ENCODE data around the gene VAC14.

Gene VAC14

GRCh38 chr16:70714581-70715054 lies 86.3 kb downstream of the VAC14 start:
- no peak for TF ChIP-seq POLR2AphosphoS5 (IDR thresholded peaks at IDR 0.05; ENCODE audit: borderline replicate concordance, low read depth, low read length)
- TF ChIP-seq FOXP2 (optimal IDR thresholded peaks at IDR 0.05; ENCODE audit: control extremely low read depth, extremely low read length, insufficient read depth) = no peak
- no peak overlapping the region for H3K9ac ChIP-seq (ENCODE audit: insufficient read length)
- no peaks in the 10 kb centered on the region for H3K9me3 ChIP-seq (ENCODE audit: low read depth, low read length)
- H3K27ac ChIP-seq = peak overlapping the region; percentile 71; the same call in 1 of the 2 replicates
- no peak overlapping the region for H3K4me3 ChIP-seq
- DNase-seq (ENCODE audit: low read depth, low spot score) = no peak
- H3K36me3 ChIP-seq (ENCODE audit: insufficient read depth, low read length) = no peaks in the 10 kb centered on the region

- no peaks in the 10 kb centered on the region for H3K36me3 ChIP-seq (ENCODE audit: insufficient read depth, low read length)
- peak overlapping the region; percentile 10; the same call in 1 of the 2 replicates for H3K27ac ChIP-seq
- H3K9me3 ChIP-seq (ENCODE audit: low read depth, low read length) = no peaks in the 10 kb centered on the region
- no peak overlapping the region for H3K9ac ChIP-seq (ENCODE audit: insufficient read length)
- no peak for TF ChIP-seq EZH2 (IDR thresholded peaks at IDR 0.05)
- TF ChIP-seq POLR2AphosphoS5 (IDR thresholded peaks at IDR 0.05; ENCODE audit: borderline replicate concordance, low read depth, low read length) = no peak
- TF ChIP-seq FOXP2 (optimal IDR thresholded peaks at IDR 0.05; ENCODE audit: control extremely low read depth, extremely low read length, insufficient read depth) = no peak
- DNase-seq (ENCODE audit: low read depth, low spot score) = no peak
- H3K4me3 ChIP-seq = no peak overlapping the region
Observed at GRCh38 chr16:70713824-70714223, 87.1 kb downstream of the VAC14 start.

GRCh38 chr16:70713342-70713741 lies 87.6 kb downstream of the VAC14 start:
- TF ChIP-seq FOXP2 (optimal IDR thresholded peaks at IDR 0.05; ENCODE audit: control extremely low read depth, extremely low read length, insufficient read depth) (no peak), EZH2 (IDR thresholded peaks at IDR 0.05) (no peak), POLR2AphosphoS5 (IDR thresholded peaks at IDR 0.05; ENCODE audit: borderline replicate concordance, low read depth, low read length) (no peak)
- Histone ChIP-seq H3K27ac (peak overlapping the region; percentile 10; the same call in 1 of the 2 replicates), H3K36me3 (ENCODE audit: insufficient read depth, low read length) (no peaks in the 10 kb centered on the region), H3K9ac (ENCODE audit: insufficient read length) (no peak overlapping the region), H3K9me3 (ENCODE audit: low read depth, low read length) (no peaks in the 10 kb centered on the region), H3K4me3 (no peak overlapping the region)
- DNase-seq (ENCODE audit: low read depth, low spot score) = no peak

- Histone ChIP-seq H3K4me3 (no peak overlapping the region), H3K36me3 (ENCODE audit: insufficient read depth, low read length) (no peaks in the 10 kb centered on the region), H3K27ac (peak overlapping the region; percentile 10; the same call in 1 of the 2 replicates), H3K9ac (ENCODE audit: insufficient read length) (no peak overlapping the region), H3K9me3 (ENCODE audit: low read depth, low read length) (no peaks in the 10 kb centered on the region)
- no peak for DNase-seq (ENCODE audit: low read depth, low spot score)
- TF ChIP-seq EZH2 (IDR thresholded peaks at IDR 0.05) (no peak), POLR2AphosphoS5 (IDR thresholded peaks at IDR 0.05; ENCODE audit: borderline replicate concordance, low read depth, low read length) (no peak)
Observed at GRCh38 chr16:70712942-70713341, 88.0 kb downstream of the VAC14 start.

- DNase-seq (ENCODE audit: low read depth, low spot score) = no peak
- Histone ChIP-seq H3K9me3 (ENCODE audit: low read depth, low read length) (no peaks in the 10 kb centered on the region), H3K36me3 (ENCODE audit: insufficient read depth, low read length) (no peaks in the 10 kb centered on the region), H3K9ac (ENCODE audit: insufficient read length) (no peak overlapping the region), H3K4me3 (no peak overlapping the region), H3K27ac (no peak overlapping the region)
- TF ChIP-seq POLR2AphosphoS5 (IDR thresholded peaks at IDR 0.05; ENCODE audit: borderline replicate concordance, low read depth, low read length) (no peak), EZH2 (IDR thresholded peaks at IDR 0.05) (no peak), FOXP2 (optimal IDR thresholded peaks at IDR 0.05; ENCODE audit: control extremely low read depth, extremely low read length, insufficient read depth) (no peak)
Observed at GRCh38 chr16:70712359-70712758, 88.6 kb downstream of the VAC14 start.

GRCh38 chr16:70711211-70712031 lies 89.5 kb downstream of the VAC14 start:
- no peak overlapping the region for H3K27ac ChIP-seq
- H3K9ac ChIP-seq (ENCODE audit: insufficient read length) = no peak overlapping the region

GRCh38 chr16:70710422-70711210 lies 90.3 kb downstream of the VAC14 start:
- H3K9me3 ChIP-seq (ENCODE audit: low read depth, low read length) = no peaks in the 10 kb centered on the region
- H3K27ac ChIP-seq = no peak overlapping the region
- H3K4me3 ChIP-seq = no peak overlapping the region
- no peak for TF ChIP-seq POLR2AphosphoS5 (IDR thresholded peaks at IDR 0.05; ENCODE audit: borderline replicate concordance, low read depth, low read length)
- TF ChIP-seq FOXP2 (optimal IDR thresholded peaks at IDR 0.05; ENCODE audit: control extremely low read depth, extremely low read length, insufficient read depth) = no peak
- TF ChIP-seq EZH2 (IDR thresholded peaks at IDR 0.05) = no peak
- H3K36me3 ChIP-seq (ENCODE audit: insufficient read depth, low read length) = no peaks in the 10 kb centered on the region
- no peak for DNase-seq (ENCODE audit: low read depth, low spot score)
- H3K9ac ChIP-seq (ENCODE audit: insufficient read length) = no peak overlapping the region

More at GRCh38 chr16:70711211-70712031, 89.5 kb downstream of the VAC14 start:
- Histone ChIP-seq H3K9me3 (ENCODE audit: low read depth, low read length) (no peaks in the 10 kb centered on the region), H3K4me3 (no peak overlapping the region), H3K36me3 (ENCODE audit: insufficient read depth, low read length) (no peaks in the 10 kb centered on the region)
- TF ChIP-seq POLR2AphosphoS5 (IDR thresholded peaks at IDR 0.05; ENCODE audit: borderline replicate concordance, low read depth, low read length) (no peak), FOXP2 (optimal IDR thresholded peaks at IDR 0.05; ENCODE audit: control extremely low read depth, extremely low read length, insufficient read depth) (no peak)
- no peak for DNase-seq (ENCODE audit: low read depth, low spot score)

GRCh38 chr16:70709942-70710341 lies 91.0 kb downstream of the VAC14 start:
- Histone ChIP-seq H3K36me3 (ENCODE audit: insufficient read depth, low read length) (no peaks in the 10 kb centered on the region), H3K9ac (ENCODE audit: insufficient read length) (no peak overlapping the region), H3K27ac (no peak overlapping the region), H3K4me3 (no peak overlapping the region), H3K9me3 (ENCODE audit: low read depth, low read length) (no peaks in the 10 kb centered on the region)
- TF ChIP-seq FOXP2 (optimal IDR thresholded peaks at IDR 0.05; ENCODE audit: control extremely low read depth, extremely low read length, insufficient read depth) (no peak), POLR2AphosphoS5 (IDR thresholded peaks at IDR 0.05; ENCODE audit: borderline replicate concordance, low read depth, low read length) (no peak), EZH2 (IDR thresholded peaks at IDR 0.05) (no peak)
- no peak for DNase-seq (ENCODE audit: low read depth, low spot score)
